NCI-H2196 (cell line): ENCODE results near the gene BSCL2.
"Not testable (repeated sequence)": the region's sequence is repeated elsewhere in the genome, so short reads cannot be mapped to it uniquely, and the experiment has no call there.

ENCODE experiments used
- DNase-seq: peaks from one replicate; lab custom pipeline; 2025; ENCODE audit not compliant: unreplicated experiment; lab: John Stamatoyannopoulos, UW

Gene BSCL2

GRCh38 chr11:62719302-62719978 lies 12.2 kb upstream of the BSCL2 start:
- no peak for DNase-seq

GRCh38 chr11:62716816-62717215 lies 9.6 kb upstream of the BSCL2 start:
- no peak for DNase-seq

- DNase-seq: no peak
These were observed 9.0 kb upstream of the BSCL2 start for GRCh38 chr11:62716206-62716605.

GRCh38 chr11:62715150-62716130 lies 8.2 kb upstream of the BSCL2 start:
- no peak for DNase-seq

GRCh38 chr11:62713343-62713742 lies 6.1 kb upstream of the BSCL2 start:
- DNase-seq: no peak

- no peak for DNase-seq
These were observed 5.6 kb upstream of the BSCL2 start for GRCh38 chr11:62712861-62713260.

- DNase-seq: no peak
These were observed 5.1 kb upstream of the BSCL2 start for GRCh38 chr11:62712276-62712812.

GRCh38 chr11:62710001-62710345 lies 2.7 kb upstream of the BSCL2 start:
- peak; percentile 57 for DNase-seq

- DNase-seq: peak; percentile 99
These were observed 2.2 kb upstream of the BSCL2 start for GRCh38 chr11:62709247-62710000.

- no peak for DNase-seq
These were observed 1.6 kb upstream of the BSCL2 start for GRCh38 chr11:62708793-62709192.

GRCh38 chr11:62708392-62708791 lies 1.2 kb upstream of the BSCL2 start:
- DNase-seq: no peak

GRCh38 chr11:62706850-62707247 lies 375 bp downstream of the BSCL2 start:
- DNase-seq: no peak

GRCh38 chr11:62705880-62706849 lies 1.1 kb downstream of the BSCL2 start:
- DNase-seq: peak; percentile 96

GRCh38 chr11:62705413-62705812 lies 1.8 kb downstream of the BSCL2 start:
- peak; percentile 45 for DNase-seq

GRCh38 chr11:62703921-62704320 lies 3.3 kb downstream of the BSCL2 start:
- DNase-seq: not testable (repeated sequence)

- no peak for DNase-seq
These were observed 5.0 kb downstream of the BSCL2 start for GRCh38 chr11:62702246-62702645.

GRCh38 chr11:62694455-62695167 lies 12.6 kb downstream of the BSCL2 start:
- peak; percentile 63 for DNase-seq

GRCh38 chr11:62693624-62694023 lies 13.6 kb downstream of the BSCL2 start:
- DNase-seq: not testable (repeated sequence)

GRCh38 chr11:62689421-62690183 lies 17.6 kb downstream of the BSCL2 start, which contains the start of gene LRRN4CL:
TSS of gene LRRN4CL (minus strand) at chr11:62689530. CDS start at chr11:62688508, 1,022 bp downstream.
- no peak for DNase-seq
